ENCODE data around the gene UTY.
"Not testable (repeated sequence)": the region's sequence is repeated elsewhere in the genome, so short reads cannot be mapped to it uniquely, and the experiment has no call there.

UTY gene

GRCh38 chrY:13279561-13279960 lies 200.3 kb downstream of the UTY start:
- H3K9me3 ChIP-seq (ENCODE audit: control extremely low read depth in 1 of 5, control insufficient read depth in 4 of 5, insufficient read depth in 2 of 5, low read depth in 1 of 5, low read length in 4 of 5) = no peaks in the 10 kb centered on the region

GRCh38 chrY:13271706-13272105 lies 208.1 kb downstream of the UTY start:
- Histone ChIP-seq H3K4me3 (ENCODE audit: control insufficient read depth in 1 of 7, extremely low read depth in 1 of 7, insufficient read depth in 4 of 7, low read depth in 2 of 7, low read length in 6 of 7) (no peak overlapping the region), H3K9me3 (ENCODE audit: control extremely low read depth in 1 of 5, control insufficient read depth in 4 of 5, insufficient read depth in 2 of 5, low read depth in 1 of 5, low read length in 4 of 5) (no peaks in the 10 kb centered on the region), H3K4me1 (ENCODE audit: control extremely low read depth in 1 of 4, control insufficient read depth in 4 of 4, insufficient read depth in 4 of 4, low read length in 3 of 4) (no peaks in the 10 kb centered on the region), H3K36me3 (ENCODE audit: control insufficient read depth in 4 of 4, insufficient read depth in 4 of 4, low read length in 3 of 4) (peaks cover 0 to 42% (median 3%) of the 10 kb centered on the region in 4 experiments), H3K27me3 (replicated peaks in 2 of 5; ENCODE audit: control insufficient read depth in 4 of 5, insufficient read depth in 5 of 5, low read length in 4 of 5) (no peaks in the 10 kb centered on the region), H3K27ac (ENCODE audit: insufficient read depth in 1 of 2, low read depth in 1 of 2, low read length in 2 of 2, poor library complexity in 1 of 2, severe bottlenecking in 2 of 2) (no peak overlapping the region)
- ChIA-PET POLR2A (no interaction called here), CTCF (no interaction called here)
- no peak for DNase-seq

More at GRCh38 chrY:13279561-13279960, 200.3 kb downstream of the UTY start:
- no peak for DNase-seq
- Histone ChIP-seq H3K27ac (ENCODE audit: insufficient read depth in 1 of 2, low read depth in 1 of 2, low read length in 2 of 2, poor library complexity in 1 of 2, severe bottlenecking in 2 of 2) (no peak overlapping the region), H3K36me3 (ENCODE audit: control insufficient read depth in 4 of 4, insufficient read depth in 4 of 4, low read length in 3 of 4) (peaks cover 0 to 44% (median 2%) of the 10 kb centered on the region in 4 experiments), H3K4me1 (ENCODE audit: control extremely low read depth in 1 of 4, control insufficient read depth in 4 of 4, insufficient read depth in 4 of 4, low read length in 3 of 4) (no peaks in the 10 kb centered on the region), H3K27me3 (replicated peaks in 2 of 5; ENCODE audit: control insufficient read depth in 4 of 5, insufficient read depth in 5 of 5, low read length in 4 of 5) (no peaks in the 10 kb centered on the region), H3K4me3 (ENCODE audit: control insufficient read depth in 1 of 7, extremely low read depth in 1 of 7, insufficient read depth in 4 of 7, low read depth in 2 of 7, low read length in 6 of 7) (no peak overlapping the region)
- no CpG with 5 or more reads among the region's 2 CpGs for WGBS (ENCODE audit: insufficient coverage)
- ChIA-PET POLR2A (no interaction called here), CTCF (no interaction called here)

GRCh38 chrY:13253941-13254440 lies 225.8 kb downstream of the UTY start:
- CTCF ChIA-PET; H3K27me3 ChIP-seq (replicated peaks in 2 of 5; ENCODE audit: control insufficient read depth in 4 of 5, insufficient read depth in 5 of 5, low read length in 4 of 5); POLR2A ChIA-PET; DNase-seq; H3K4me3 ChIP-seq (ENCODE audit: control insufficient read depth in 1 of 7, extremely low read depth in 1 of 7, insufficient read depth in 4 of 7, low read depth in 2 of 7, low read length in 6 of 7); H3K27ac ChIP-seq (ENCODE audit: insufficient read depth in 1 of 2, low read depth in 1 of 2, low read length in 2 of 2, poor library complexity in 1 of 2, severe bottlenecking in 2 of 2); H3K4me1 ChIP-seq (ENCODE audit: control extremely low read depth in 1 of 4, control insufficient read depth in 4 of 4, insufficient read depth in 4 of 4, low read length in 3 of 4); H3K9me3 ChIP-seq (ENCODE audit: control extremely low read depth in 1 of 5, control insufficient read depth in 4 of 5, insufficient read depth in 2 of 5, low read depth in 1 of 5, low read length in 4 of 5): not testable (repeated sequence)
- no CpG with 5 or more reads among the region's 4 CpGs for WGBS (ENCODE audit: insufficient coverage)
- peaks cover 0 to 28% (median 0%) of the 10 kb centered on the region in 4 experiments for H3K36me3 ChIP-seq (ENCODE audit: control insufficient read depth in 4 of 4, insufficient read depth in 4 of 4, low read length in 3 of 4)

- Histone ChIP-seq H3K4me3 (ENCODE audit: control insufficient read depth in 1 of 7, extremely low read depth in 1 of 7, insufficient read depth in 4 of 7, low read depth in 2 of 7, low read length in 6 of 7) (no peak overlapping the region), H3K4me1 (ENCODE audit: control extremely low read depth in 1 of 4, control insufficient read depth in 4 of 4, insufficient read depth in 4 of 4, low read length in 3 of 4) (no peaks in the 10 kb centered on the region), H3K36me3 (ENCODE audit: control insufficient read depth in 4 of 4, insufficient read depth in 4 of 4, low read length in 3 of 4) (peaks cover 0 to 11% (median 0%) of the 10 kb centered on the region in 4 experiments), H3K27me3 (replicated peaks in 2 of 5; ENCODE audit: control insufficient read depth in 4 of 5, insufficient read depth in 5 of 5, low read length in 4 of 5) (no peaks in the 10 kb centered on the region), H3K27ac (ENCODE audit: insufficient read depth in 1 of 2, low read depth in 1 of 2, low read length in 2 of 2, poor library complexity in 1 of 2, severe bottlenecking in 2 of 2) (no peak overlapping the region), H3K9me3 (ENCODE audit: control extremely low read depth in 1 of 5, control insufficient read depth in 4 of 5, insufficient read depth in 2 of 5, low read depth in 1 of 5, low read length in 4 of 5) (no peaks in the 10 kb centered on the region)
- no peak for DNase-seq
- CTCF ChIA-PET = no interaction called here
- POLR2A ChIA-PET = no interaction called here
Measured at GRCh38 chrY:13250421-13250820, 229.4 kb downstream of the UTY start.

GRCh38 chrY:13243716-13244115 lies 236.1 kb downstream of the UTY start:
- no peak for DNase-seq
- no peaks in the 10 kb centered on the region for H3K27me3 ChIP-seq (replicated peaks in 2 of 5; ENCODE audit: control insufficient read depth in 4 of 5, insufficient read depth in 5 of 5, low read length in 4 of 5)
- no peak overlapping the region for H3K27ac ChIP-seq (ENCODE audit: insufficient read depth in 1 of 2, low read depth in 1 of 2, low read length in 2 of 2, poor library complexity in 1 of 2, severe bottlenecking in 2 of 2)
- no CpG with 5 or more reads among the region's 5 CpGs for WGBS (ENCODE audit: insufficient coverage)
- no peaks in the 10 kb centered on the region for H3K4me1 ChIP-seq (ENCODE audit: control extremely low read depth in 1 of 4, control insufficient read depth in 4 of 4, insufficient read depth in 4 of 4, low read length in 3 of 4)
- peaks cover 0 to 4% (median 0%) of the 10 kb centered on the region in 5 experiments for H3K9me3 ChIP-seq (ENCODE audit: control extremely low read depth in 1 of 5, control insufficient read depth in 4 of 5, insufficient read depth in 2 of 5, low read depth in 1 of 5, low read length in 4 of 5)
- no peak overlapping the region for H3K4me3 ChIP-seq (ENCODE audit: control insufficient read depth in 1 of 7, extremely low read depth in 1 of 7, insufficient read depth in 4 of 7, low read depth in 2 of 7, low read length in 6 of 7)
- CTCF ChIA-PET = interaction anchor here (0.9 kb wide), 1 partner anchor 10 kb away, joined by 3 read pairs; no protein-coding TSS in a partner anchor
- POLR2A ChIA-PET = no interaction called here
- H3K36me3 ChIP-seq (ENCODE audit: control insufficient read depth in 4 of 4, insufficient read depth in 4 of 4, low read length in 3 of 4) = peaks cover 0 to 18% (median 2%) of the 10 kb centered on the region in 4 experiments

GRCh38 chrY:13233901-13234300 lies 245.9 kb downstream of the UTY start:
- no peaks in the 10 kb centered on the region for H3K4me1 ChIP-seq (ENCODE audit: control extremely low read depth in 1 of 4, control insufficient read depth in 4 of 4, insufficient read depth in 4 of 4, low read length in 3 of 4)
- POLR2A ChIA-PET = no interaction called here
- peaks cover 0 to 30% (median 1%) of the 10 kb centered on the region in 4 experiments for H3K36me3 ChIP-seq (ENCODE audit: control insufficient read depth in 4 of 4, insufficient read depth in 4 of 4, low read length in 3 of 4)
- H3K9me3 ChIP-seq (ENCODE audit: control extremely low read depth in 1 of 5, control insufficient read depth in 4 of 5, insufficient read depth in 2 of 5, low read depth in 1 of 5, low read length in 4 of 5) = peaks cover 0 to 9% (median 0%) of the 10 kb centered on the region in 5 experiments
- H3K27ac ChIP-seq (ENCODE audit: insufficient read depth in 1 of 2, low read depth in 1 of 2, low read length in 2 of 2, poor library complexity in 1 of 2, severe bottlenecking in 2 of 2) = no peak overlapping the region
- no peaks in the 10 kb centered on the region for H3K27me3 ChIP-seq (replicated peaks in 2 of 5; ENCODE audit: control insufficient read depth in 4 of 5, insufficient read depth in 5 of 5, low read length in 4 of 5)
- H3K4me3 ChIP-seq (ENCODE audit: control insufficient read depth in 1 of 7, extremely low read depth in 1 of 7, insufficient read depth in 4 of 7, low read depth in 2 of 7, low read length in 6 of 7) = no peak overlapping the region
- CTCF ChIA-PET = interaction anchor here (1.4 kb wide), 1 partner anchor 9 kb away, joined by 3 read pairs; no protein-coding TSS in a partner anchor
- WGBS (ENCODE audit: insufficient coverage) = no CpG with 5 or more reads among the region's 3 CpGs
- DNase-seq = no peak

GRCh38 chrY:13233118-13233517 lies 246.7 kb downstream of the UTY start:
- Histone ChIP-seq H3K4me3 (ENCODE audit: control insufficient read depth in 1 of 7, extremely low read depth in 1 of 7, insufficient read depth in 4 of 7, low read depth in 2 of 7, low read length in 6 of 7) (no peak overlapping the region), H3K36me3 (ENCODE audit: control insufficient read depth in 4 of 4, insufficient read depth in 4 of 4, low read length in 3 of 4) (peaks cover 0 to 23% (median 1%) of the 10 kb centered on the region in 4 experiments), H3K27me3 (replicated peaks in 2 of 5; ENCODE audit: control insufficient read depth in 4 of 5, insufficient read depth in 5 of 5, low read length in 4 of 5) (no peaks in the 10 kb centered on the region), H3K9me3 (ENCODE audit: control extremely low read depth in 1 of 5, control insufficient read depth in 4 of 5, insufficient read depth in 2 of 5, low read depth in 1 of 5, low read length in 4 of 5) (peaks cover 0 to 9% (median 0%) of the 10 kb centered on the region in 5 experiments), H3K4me1 (ENCODE audit: control extremely low read depth in 1 of 4, control insufficient read depth in 4 of 4, insufficient read depth in 4 of 4, low read length in 3 of 4) (no peaks in the 10 kb centered on the region), H3K27ac (ENCODE audit: insufficient read depth in 1 of 2, low read depth in 1 of 2, low read length in 2 of 2, poor library complexity in 1 of 2, severe bottlenecking in 2 of 2) (no peak overlapping the region)
- no CpG with 5 or more reads among the region's 1 CpG for WGBS (ENCODE audit: insufficient coverage)
- ChIA-PET POLR2A (no interaction called here), CTCF (interaction anchor here (0.9 to 1.4 kb wide), 2 partner anchors 10 to 46 kb away, joined by 3 read pairs; no protein-coding TSS in a partner anchor)
- no peak for DNase-seq

All from common myeloid progenitor, CD34-positive (primary cell).